Astrocyte (in vitro differentiated cells and primary cell): Measurements from ENCODE around the gene HOXD10.

Source experiments
- EZH2 ChIP-seq: IDR thresholded peaks from 2 replicates; pipeline ENCODE4 v1.6.1; 2012; ENCODE audit warnings: mild to moderate bottlenecking, low read length, inconsistent platforms; ENCODE audit not compliant: insufficient read depth
- TF ChIP-seq, protein P1 (sequence below): IDR thresholded peaks from 2 replicates; pipeline ENCODE4 v1.5.1; 2011; ENCODE audit warnings: low read depth, mild to moderate bottlenecking, inconsistent platforms, low read length, moderate library complexity; ENCODE audit not compliant: insufficient read depth

DNA sequence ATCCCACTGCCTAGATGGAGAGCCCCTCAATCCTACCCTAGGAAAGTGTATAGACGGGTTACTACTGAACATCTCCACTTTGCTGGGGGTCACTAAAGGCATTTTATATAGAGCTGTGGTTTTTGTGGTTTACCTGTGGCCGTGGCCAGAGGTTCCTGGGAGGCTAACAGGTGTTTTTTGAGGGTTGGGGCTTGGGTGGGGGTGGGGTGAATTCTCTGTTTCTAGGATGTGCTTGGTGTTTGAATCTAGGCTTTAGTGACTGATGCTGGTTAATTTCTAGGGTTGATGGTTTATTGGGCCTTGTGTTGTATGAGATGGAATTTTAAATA is 20.6 kb downstream of the HOXD10 start:
- TF ChIP-seq, protein P1, sequence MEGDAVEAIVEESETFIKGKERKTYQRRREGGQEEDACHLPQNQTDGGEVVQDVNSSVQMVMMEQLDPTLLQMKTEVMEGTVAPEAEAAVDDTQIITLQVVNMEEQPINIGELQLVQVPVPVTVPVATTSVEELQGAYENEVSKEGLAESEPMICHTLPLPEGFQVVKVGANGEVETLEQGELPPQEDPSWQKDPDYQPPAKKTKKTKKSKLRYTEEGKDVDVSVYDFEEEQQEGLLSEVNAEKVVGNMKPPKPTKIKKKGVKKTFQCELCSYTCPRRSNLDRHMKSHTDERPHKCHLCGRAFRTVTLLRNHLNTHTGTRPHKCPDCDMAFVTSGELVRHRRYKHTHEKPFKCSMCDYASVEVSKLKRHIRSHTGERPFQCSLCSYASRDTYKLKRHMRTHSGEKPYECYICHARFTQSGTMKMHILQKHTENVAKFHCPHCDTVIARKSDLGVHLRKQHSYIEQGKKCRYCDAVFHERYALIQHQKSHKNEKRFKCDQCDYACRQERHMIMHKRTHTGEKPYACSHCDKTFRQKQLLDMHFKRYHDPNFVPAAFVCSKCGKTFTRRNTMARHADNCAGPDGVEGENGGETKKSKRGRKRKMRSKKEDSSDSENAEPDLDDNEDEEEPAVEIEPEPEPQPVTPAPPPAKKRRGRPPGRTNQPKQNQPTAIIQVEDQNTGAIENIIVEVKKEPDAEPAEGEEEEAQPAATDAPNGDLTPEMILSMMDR, result no peak
- no peak for TF ChIP-seq EZH2
